K562 (cell line): Measurements from ENCODE around the gene PSMD13. TPM values are rescaled to one million over a fixed set of nuclear protein-coding genes. Genes with fewer than 3 reads are reported as not detected.

ENCODE experiments used
- CAMTA2 ChIP-seq: fragments of 250-450 bp; sonication (Bioruptor Pico); conservative IDR thresholded peaks from 2 replicates; pipeline ENCODE4 v1.5.1; 2022
- ERF ChIP-seq: fragments of 450-650 bp; formaldehyde crosslinking; IDR thresholded peaks from 2 replicates; pipeline ENCODE4 v1.4.0; 2020; ENCODE audit warnings: mild to moderate bottlenecking, mixed read lengths
- FIP1L1 ChIP-seq: fragments of 200-400 bp; formaldehyde crosslinking; IDR thresholded peaks from 2 replicates; pipeline ENCODE4 v1.6.1; 2018; ENCODE audit warnings: mild to moderate bottlenecking, low read depth, low read length; ENCODE audit not compliant: poor library complexity, severe bottlenecking
- FUS ChIP-seq: fragments of 200-400 bp; formaldehyde crosslinking; optimal IDR thresholded peaks from 2 replicates; pipeline ENCODE3; 2017; ENCODE audit warnings: low read depth, low read length
- HDAC1 ChIP-seq, 2 experiments: fragments of 450-650 bp; IDR thresholded peaks; 2 replicates each; pipeline ENCODE4 v1.6.1; 2016 to 2017; ENCODE audit warnings: inconsistent platforms in 1 of 2, mild to moderate bottlenecking in 1 of 2, moderate library complexity in 1 of 2
- HINFP ChIP-seq: fragments of 450-650 bp; conservative IDR thresholded peaks from 2 replicates; pipeline ENCODE4 v1.6.1; 2016; ENCODE audit warnings: missing genetic modification characterization, low read depth, mild to moderate bottlenecking, control low read depth, missing compliant biosample characterization
- HNRNPL ChIP-seq: fragments of 200-400 bp; formaldehyde crosslinking; IDR thresholded peaks from 2 replicates; pipeline ENCODE4 v1.6.1; 2017; ENCODE audit warnings: low read depth, mild to moderate bottlenecking, low read length
- JUND ChIP-seq, 2 experiments: IDR thresholded peaks; 2 replicates in 1 of 2; 3 replicates in 1 of 2; pipeline ENCODE4 v1.6.1; 2011; ENCODE audit warnings: borderline replicate concordance in 2 of 2, low read depth in 2 of 2, low read length in 2 of 2, improper control_type of control experiment in 1 of 2, missing biosample characterization in 1 of 2, missing genetic modification characterization in 1 of 2, missing genetic modification reagents in 1 of 2
- LCOR ChIP-seq: sonication (generic); formaldehyde crosslinking; IDR thresholded peaks from 2 replicates; pipeline ENCODE4 v1.8.0; 2022; ENCODE audit warnings: mild to moderate bottlenecking, missing genetic modification reagents
- MBD2 ChIP-seq: sonication (generic); IDR thresholded peaks from 2 replicates; pipeline ENCODE4 v1.6.1; 2016; ENCODE audit warnings: low read depth, borderline replicate concordance
- NBN ChIP-seq: fragments of 450-650 bp; IDR thresholded peaks from 2 replicates; pipeline ENCODE4 v1.6.1; 2016; ENCODE audit warnings: low read depth, mild to moderate bottlenecking
- NFRKB ChIP-seq: fragments of 450-650 bp; IDR thresholded peaks from 2 replicates; pipeline ENCODE4 v1.6.1; 2016; ENCODE audit warnings: low read depth
- PHB ChIP-seq: fragments of 250-450 bp; sonication (Bioruptor Pico); IDR thresholded peaks from 2 replicates; pipeline ENCODE4 v1.5.0; 2021
- TAF7 ChIP-seq: fragments of 450-650 bp; IDR thresholded peaks from 2 replicates; pipeline ENCODE4 v1.6.1; 2016; ENCODE audit warnings: missing genetic modification characterization, missing compliant biosample characterization
- TFAP4 ChIP-seq: sonication (generic); formaldehyde crosslinking; IDR thresholded peaks from 2 replicates; pipeline ENCODE4 v1.8.0; 2022; ENCODE audit warnings: missing genetic modification reagents, mild to moderate bottlenecking, moderate library complexity, borderline replicate concordance
- U2AF1 ChIP-seq: fragments of 200-400 bp; formaldehyde crosslinking; optimal IDR thresholded peaks from 2 replicates; pipeline ENCODE3; 2017; ENCODE audit warnings: mild to moderate bottlenecking, low read depth, low read length, moderate library complexity
- ZBTB11 ChIP-seq, 3 experiments: fragments of 200-800 bp in 1 of 3; fragments of 250-450 bp in 1 of 3; fragments of 450-650 bp in 1 of 3; sonication (Bioruptor Pico) in 1 of 3; sonication (Bioruptor generic) in 1 of 3; formaldehyde crosslinking in 1 of 3; IDR thresholded peaks; 2 replicates each; pipeline versions ENCODE4 v1.6.1 to v1.8.0; 2016 to 2022; ENCODE audit warnings: mild to moderate bottlenecking in 2 of 3, missing genetic modification characterization in 2 of 3, missing compliant biosample characterization in 1 of 3, moderate library complexity in 1 of 3
- ZBTB2 ChIP-seq: fragments of 450-650 bp; IDR thresholded peaks from 2 replicates; pipeline ENCODE4 v1.6.1; 2016; ENCODE audit warnings: antibody characterized with exemption
- ZNF140 ChIP-seq: fragments of 250-450 bp; sonication (Bioruptor Pico); IDR thresholded peaks from 2 replicates; pipeline ENCODE4 v1.8.0; 2021; ENCODE audit warnings: moderate library complexity, mild to moderate bottlenecking, inconsistent platforms
- polyA plus RNA-seq, 8 experiments: library from polyadenylated mRNA; depleted of rRNA in 4 of 8; stranded (reverse) in 5 of 8; unstranded in 3 of 8; fragments of >200 nt; fragmentation: Nextera tagmentation in 2 of 8; fragmentation: Illumina TruSeq in 1 of 8; extraction: Ambion mirVana in 2 of 8; extraction: Trizol in 1 of 8; gene quantifications; 2 replicates each; pipeline versions ENCODE4 v1.2.1 to v1.2.3, GENCODE V29; 2011 to 2014; ENCODE audit warnings: inconsistent platforms in 1 of 8, missing spikeins in 1 of 8
- total RNA-seq, 7 experiments: library from RNA; depleted of rRNA in 6 of 7; stranded (reverse); fragments of >200 nt in 6 of 7; fragmentation: Illumina TruSeq in 2 of 7; extraction: Trizol in 2 of 7; gene quantifications; 2 replicates each; pipeline versions ENCODE4 v1.2.1 to v1.2.3, GENCODE V29; 2011 to 2021; ENCODE audit warnings: low replicate concordance in 1 of 7

PSMD13 gene
- total and polyA plus RNA-seq, 9 of the 15 experiments (the other 6 are each of a cell fraction or from before 2014, with no cell fraction given), result 185 to 383 (median 267) TPM

GRCh38 chr11:207208-207862 lies 29.4 kb upstream of the PSMD13 start, which contains the start of the genes BET1L and RIC8A (continued):
- TF ChIP-seq JUND (IDR thresholded peaks at IDR 0.05; ENCODE audit: borderline replicate concordance, low read depth, low read length), result peak; percentile 33; the same call in 1 of the 2 replicates
- no peak; the same call in 2 of the 3 replicates for TF ChIP-seq JUND (tag; IDR thresholded peaks at IDR 0.05; ENCODE audit: borderline replicate concordance, low read depth, low read length)
- peak; percentile 51; the same call in 1 of the 2 replicates for TF ChIP-seq NFRKB
- peak in 1 of 2 experiments; percentile 69; a peak in 2 of 4 replicates for TF ChIP-seq HDAC1 (IDR thresholded peaks at IDR 0.05)
- TF ChIP-seq U2AF1, result peak; percentile 86
- no peak; the same call in 1 of the 2 replicates for TF ChIP-seq NBN
- peak; percentile 93; the same call in 1 of the 2 replicates for TF ChIP-seq TFAP4 (CRISPR knock-in tag)
- 0 out of 2 replicates have a peak, but pooled peaks have one; percentile 56 for TF ChIP-seq LCOR (CRISPR knock-in tag)
- 0 out of 2 replicates have a peak, but pooled peaks have one; percentile 30 for TF ChIP-seq ZBTB2
- peak; percentile 31; the same call in 1 of the 2 replicates for TF ChIP-seq TAF7 (tag)
- no peak for TF ChIP-seq CAMTA2
- peak; percentile 77 for TF ChIP-seq MBD2
- TF ChIP-seq ZNF140 (CRISPR knock-in tag), result no peak
- no peak; the same call in 1 of the 2 replicates for TF ChIP-seq PHB (CRISPR knock-in tag)
- TF ChIP-seq FUS, result peak; percentile 91
- TF ChIP-seq HINFP (tag), result no peak
- TF ChIP-seq ZBTB11 (CRISPR knock-in tag; IDR thresholded peaks at IDR 0.05), result peak in 2 of 3 experiments; percentile 89 to 98; a peak in 5 of 6 replicates
- no peak for TF ChIP-seq ERF (CRISPR knock-in tag)
- TF ChIP-seq FIP1L1, result peak; percentile 80
- TF ChIP-seq HNRNPL, result peak; percentile 83; the same call in 1 of the 2 replicates
